Activated CD8-positive, alpha-beta T cell treated with anti-CD3 and anti-CD28 coated beads for 36 hours (primary cell): ENCODE measurements around the gene NAT14. TPM values are rescaled to one million over a fixed set of nuclear protein-coding genes. Genes with fewer than 3 reads are reported as not detected.

Experiments used
- ATAC-seq: fragments of 200-7000 bp; cut with Tn5 transposase; one replicate; pipeline ENCODE4 v1.10.0; 2021; ENCODE audit warnings: mild to moderate bottlenecking, moderate library complexity
- CTCF ChIA-PET: fragments of 350-600 bp; sonication (Branson Sonifier 250); formaldehyde crosslinking; loops from one replicate; lab custom pipeline; 2021; ENCODE audit warnings: antibody characterized with exemption; lab: Charles Lee
- POLR2A ChIA-PET: fragments of 350-600 bp; sonication (Branson Sonifier 250); formaldehyde crosslinking; loops from one replicate; lab custom pipeline; 2021; ENCODE audit warnings: antibody characterized with exemption; lab: Charles Lee
- DNase-seq: peaks from one replicate; pipeline ENCODE4 v3.0.0-alpha.2; 2020
- H3K27ac Mint-ChIP-seq: one replicate; pipeline ENCODE4 v1.8.0; 2021; ENCODE audit warnings: mild to moderate bottlenecking, mixed read lengths
- H3K27me3 Mint-ChIP-seq: one replicate; pipeline ENCODE4 v1.8.0; 2021; ENCODE audit warnings: mixed read lengths
- H3K36me3 Mint-ChIP-seq: one replicate; pipeline ENCODE4 v1.8.0; 2021; ENCODE audit warnings: low read depth, mixed read lengths
- H3K4me1 Mint-ChIP-seq: one replicate; pipeline ENCODE4 v1.8.0; 2021; ENCODE audit warnings: low read depth, mixed read lengths
- H3K4me3 Mint-ChIP-seq: one replicate; pipeline ENCODE4 v1.8.0; 2021; ENCODE audit warnings: mild to moderate bottlenecking, moderate library complexity, mixed read lengths
- H3K9me3 Mint-ChIP-seq: one replicate; pipeline ENCODE4 v1.8.0; 2021; ENCODE audit warnings: mixed read lengths
- CTCF ChIP-seq: fragments of 200-600 bp; IDR thresholded peaks from one replicate; pipeline ENCODE4 v1.8.0; 2022; ENCODE audit warnings: antibody characterized with exemption, mild to moderate bottlenecking
- intact Hi-C: fragments of 100-400 bp; cut with micrococcal nuclease; formaldehyde crosslinking; loops from one replicate; pipeline ENCODE4 v1.10.0; 2022
- total RNA-seq, 2 experiments: library from RNA; stranded (reverse); gene quantifications; one replicate each; pipeline ENCODE4 v1.2.3, GENCODE V29; 2021

NAT14 gene
- total RNA-seq, 2 experiments from 2014 or later: 18.9 to 19.9 TPM

DNA sequence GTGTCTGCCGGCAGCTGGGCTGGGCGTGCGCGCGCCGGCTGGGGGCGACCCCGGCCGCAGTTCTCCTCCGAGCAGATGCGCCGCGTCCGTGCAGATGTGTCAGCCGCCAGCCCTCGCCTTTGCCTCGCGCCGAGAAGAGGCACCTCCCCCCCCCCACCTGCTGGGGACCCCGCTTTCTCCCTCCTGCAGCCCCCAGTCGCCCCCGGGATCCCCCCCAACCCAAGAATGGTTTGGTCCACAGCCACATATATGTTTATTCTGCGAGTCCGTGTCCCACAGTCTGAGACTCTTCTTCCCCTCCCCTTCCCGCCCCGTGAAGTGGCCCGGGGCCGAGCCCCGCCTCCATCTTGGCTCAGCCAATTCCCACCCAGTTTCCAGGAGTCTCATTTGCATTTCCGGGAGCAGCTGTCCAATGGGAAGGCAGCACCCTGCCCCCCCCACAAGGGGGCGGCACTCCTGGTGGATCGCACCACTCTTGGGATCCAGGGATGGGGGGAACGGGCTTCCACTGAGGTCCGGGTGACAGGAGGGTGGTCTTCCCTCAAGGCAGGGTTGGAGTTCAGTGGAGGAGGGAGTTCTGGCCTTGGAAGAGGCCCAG lies 32.1 kb upstream of the NAT14 start:
- DNase-seq (peak; percentile 56), ATAC-seq (peak; percentile 49)
- ChIA-PET CTCF (interaction anchor here (0.9 to 2.4 kb wide), 4 partner anchors 15 to 161 kb away, joined by 3 to 12 read pairs (median 5); no protein-coding TSS in a partner anchor), POLR2A (interaction anchor here (1.2 to 1.4 kb wide), 2 partner anchors 45 to 69 kb away, joined by 3 to 4 read pairs; partner anchors contain the start of genes TMEM238 and UBE2S)
- H3K9me3 Mint-ChIP-seq: no peaks in the 10 kb centered on the region
- H3K4me1 Mint-ChIP-seq: peaks cover 10% of the 10 kb centered on the region
- peaks cover 25% of the 10 kb centered on the region for H3K27me3 Mint-ChIP-seq
- H3K27ac Mint-ChIP-seq: no peak overlapping the region
- no peak for TF ChIP-seq CTCF
- no peak overlapping the region for H3K4me3 Mint-ChIP-seq
- intact Hi-C loops: no loop called here
- peaks cover 19% of the 10 kb centered on the region for H3K36me3 Mint-ChIP-seq

DNA sequence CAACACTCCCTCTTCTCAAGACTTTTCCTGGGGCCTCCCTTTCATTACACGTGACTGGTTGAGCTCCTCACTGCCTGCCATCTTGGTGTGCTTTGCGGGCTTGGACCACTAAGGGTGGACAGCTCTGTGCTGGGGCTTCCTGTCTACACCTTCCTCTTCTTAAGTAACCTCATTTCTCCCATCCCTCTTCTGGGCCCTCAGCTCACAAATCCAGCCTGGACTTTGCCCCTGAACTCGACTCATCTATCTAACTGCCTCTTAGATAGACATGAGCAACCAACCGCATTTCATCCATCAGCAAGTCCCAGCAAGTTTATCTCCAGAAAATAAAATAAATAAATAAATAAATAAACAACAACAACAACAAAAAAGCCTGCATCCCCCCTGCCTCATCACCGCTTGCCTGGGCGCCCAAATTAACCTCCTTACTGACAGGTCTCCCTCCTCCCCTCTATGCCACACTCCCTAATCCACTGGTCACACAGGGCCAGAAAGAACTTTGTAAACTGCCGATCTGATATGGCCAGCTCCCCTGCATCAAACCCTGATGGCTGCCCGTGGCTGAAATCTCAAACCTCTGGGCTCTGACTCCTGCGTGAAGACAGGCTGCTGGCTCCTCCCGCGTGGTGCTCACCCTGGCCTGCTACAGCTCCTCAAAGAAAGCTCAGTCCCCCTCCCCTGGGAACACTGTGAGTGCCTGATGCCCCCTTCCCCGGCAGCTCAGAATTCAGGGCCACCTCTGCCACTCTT lies 31.3 kb upstream of the NAT14 start:
- ChIA-PET POLR2A (interaction anchor here (1.2 kb wide), 1 partner anchor 46 kb away, joined by 4 read pairs; the partner anchor contains the start of gene UBE2S), CTCF (interaction anchor here (1.0 to 2.4 kb wide), 7 partner anchors 13 to 162 kb away, joined by 3 to 12 read pairs (median 3); no protein-coding TSS in a partner anchor)
- Mint-ChIP-seq H3K4me3 (no peak overlapping the region), H3K36me3 (peaks cover 19% of the 10 kb centered on the region), H3K4me1 (peaks cover 10% of the 10 kb centered on the region), H3K27ac (no peak overlapping the region), H3K9me3 (no peaks in the 10 kb centered on the region), H3K27me3 (peaks cover 25% of the 10 kb centered on the region)
- intact Hi-C loops: no loop called here
- DNase-seq: no peak
- no peak for TF ChIP-seq CTCF
- ATAC-seq: no peak

GRCh38 chr19:55454787-55455243 lies 30.2 kb upstream of the NAT14 start:
- intact Hi-C loops: no loop called here
- Mint-ChIP-seq H3K27me3 (peaks cover 24% of the 10 kb centered on the region), H3K9me3 (no peaks in the 10 kb centered on the region), H3K27ac (no peak overlapping the region), H3K36me3 (peaks cover 19% of the 10 kb centered on the region), H3K4me3 (no peak overlapping the region), H3K4me1 (peaks cover 10% of the 10 kb centered on the region)
- peak; percentile 67 for DNase-seq
- ChIA-PET POLR2A (interaction anchor here (0.9 kb wide), 1 partner anchor 193 kb away, joined by 3 read pairs; no protein-coding TSS in a partner anchor), CTCF (interaction anchor here (1.3 to 2.1 kb wide), 2 partner anchors 11 to 50 kb away, joined by 3 to 6 read pairs; no protein-coding TSS in a partner anchor)
- TF ChIP-seq CTCF: peak; percentile 76
- ATAC-seq: peak; percentile 47

DNA sequence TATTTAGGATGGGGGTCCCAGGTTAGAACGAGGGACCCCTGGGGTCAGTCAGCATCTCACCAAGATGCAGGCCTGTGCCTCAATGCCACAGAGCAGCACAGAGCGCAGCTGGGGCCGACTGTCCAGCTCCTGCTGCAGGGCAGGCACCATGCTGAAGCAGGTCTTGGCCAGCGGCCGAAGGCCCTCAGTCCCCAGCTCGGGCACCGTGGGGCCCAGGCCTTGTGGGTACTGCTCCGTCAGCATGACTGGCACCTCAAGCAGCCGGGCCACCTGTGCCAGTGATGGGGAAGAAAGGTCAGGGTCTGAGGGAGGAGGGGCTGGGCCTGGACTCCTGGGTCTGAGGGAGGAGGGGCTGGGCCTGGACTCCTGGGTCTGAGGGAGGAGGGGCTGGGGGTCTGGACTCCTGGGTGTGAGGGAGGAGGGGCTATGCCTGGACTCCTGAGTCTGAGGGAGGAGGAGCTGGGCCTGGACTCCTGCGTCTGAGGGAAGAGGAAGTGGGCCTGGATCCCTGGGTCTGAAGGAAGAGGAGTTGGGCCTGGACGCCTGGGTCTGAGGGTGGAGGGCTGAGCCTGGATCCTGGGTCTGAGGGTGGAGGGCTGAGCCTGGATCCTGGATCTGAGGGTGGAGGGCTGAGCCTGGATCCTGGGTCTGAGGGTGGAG lies 29.3 kb upstream of the NAT14 start:
- ChIA-PET POLR2A (interaction anchor here (0.9 kb wide), 1 partner anchor 194 kb away, joined by 3 read pairs; no protein-coding TSS in a partner anchor), CTCF (no interaction called here)
- no peak for TF ChIP-seq CTCF
- DNase-seq (no peak), ATAC-seq (no peak)
- H3K9me3 Mint-ChIP-seq: no peaks in the 10 kb centered on the region
- peaks cover 18% of the 10 kb centered on the region for H3K27me3 Mint-ChIP-seq
- peaks cover 18% of the 10 kb centered on the region for H3K4me1 Mint-ChIP-seq
- intact Hi-C loops: no loop called here
- no peak overlapping the region for H3K27ac Mint-ChIP-seq
- peaks cover 19% of the 10 kb centered on the region for H3K36me3 Mint-ChIP-seq
- no peak overlapping the region for H3K4me3 Mint-ChIP-seq
